COLO829 (cell line): ENCODE measurements around the gene ZNF132.
"Not testable (repeated sequence)": the region's sequence is repeated elsewhere in the genome, so short reads cannot be mapped to it uniquely, and the experiment has no call there.

Source experiments
- DNase-seq: peaks from one replicate; pipeline ENCODE4 v3.0.0; 2012; ENCODE audit warnings: low spot score

ZNF132 gene

GRCh38 chr19:58466760-58467589, 27.0 kb upstream of the ZNF132 start, which contains the start of gene ZNF324:
Gene ZNF324, plus strand, starts transcription at chr19:58467080. Its CDS starts 2,106 bp downstream, at chr19:58469186.
- DNase-seq: peak; percentile 97

- no peak for DNase-seq
These were observed 26.3 kb upstream of the ZNF132 start for GRCh38 chr19:58466089-58466759.

GRCh38 chr19:58460039-58460438, 20.1 kb upstream of the ZNF132 start:
- DNase-seq: no peak

- no peak for DNase-seq
These were observed 16.2 kb upstream of the ZNF132 start for GRCh38 chr19:58456111-58456510.

- DNase-seq: no peak
These were observed 15.4 kb upstream of the ZNF132 start for GRCh38 chr19:58455306-58455705.

- DNase-seq: no peak
These were observed 13.8 kb upstream of the ZNF132 start for GRCh38 chr19:58453743-58454142.

GRCh38 chr19:58451358-58452101, 11.6 kb upstream of the ZNF132 start, which contains the start of gene ZNF324B:
Gene ZNF324B, plus strand, starts transcription at chr19:58451622. Its CDS starts 2,080 bp downstream, at chr19:58453702.
- DNase-seq: peak; percentile 98

GRCh38 chr19:58450856-58451357, 11.0 kb upstream of the ZNF132 start:
- DNase-seq: no peak

GRCh38 chr19:58449980-58450379, 10.0 kb upstream of the ZNF132 start:
- not testable (repeated sequence) for DNase-seq

- not testable (repeated sequence) for DNase-seq
These were observed 8.9 kb upstream of the ZNF132 start for GRCh38 chr19:58448860-58449259.

GRCh38 chr19:58442986-58443385, 3.0 kb upstream of the ZNF132 start:
- DNase-seq: not testable (repeated sequence)

- DNase-seq: no peak
These were observed 603 bp upstream of the ZNF132 start for GRCh38 chr19:58440556-58440955.

- DNase-seq: no peak
These were observed 5.7 kb downstream of the ZNF132 start for GRCh38 chr19:58434217-58434616.

- DNase-seq: no peak
These were observed 10.2 kb downstream of the ZNF132 start for GRCh38 chr19:58429745-58430144.

GRCh38 chr19:58428617-58429016, 11.3 kb downstream of the ZNF132 start:
- DNase-seq: no peak

- no peak for DNase-seq
These were observed 22.9 kb downstream of the ZNF132 start for GRCh38 chr19:58417071-58417470.

GRCh38 chr19:58416604-58417003, 23.3 kb downstream of the ZNF132 start:
- no peak for DNase-seq

GRCh38 chr19:58409010-58409790, 30.8 kb downstream of the ZNF132 start:
- DNase-seq: no peak

GRCh38 chr19:58408152-58409009, 31.6 kb downstream of the ZNF132 start, which contains the start of gene ZNF584:
Gene ZNF584, plus strand, starts transcription at chr19:58408649. Its CDS starts 499 bp downstream, at chr19:58409148.
- peak; percentile 87 for DNase-seq

GRCh38 chr19:58407658-58408151, 32.2 kb downstream of the ZNF132 start:
- no peak for DNase-seq
